Measurements from ENCODE around the gene FAM228B.

FAM228B gene

DNA sequence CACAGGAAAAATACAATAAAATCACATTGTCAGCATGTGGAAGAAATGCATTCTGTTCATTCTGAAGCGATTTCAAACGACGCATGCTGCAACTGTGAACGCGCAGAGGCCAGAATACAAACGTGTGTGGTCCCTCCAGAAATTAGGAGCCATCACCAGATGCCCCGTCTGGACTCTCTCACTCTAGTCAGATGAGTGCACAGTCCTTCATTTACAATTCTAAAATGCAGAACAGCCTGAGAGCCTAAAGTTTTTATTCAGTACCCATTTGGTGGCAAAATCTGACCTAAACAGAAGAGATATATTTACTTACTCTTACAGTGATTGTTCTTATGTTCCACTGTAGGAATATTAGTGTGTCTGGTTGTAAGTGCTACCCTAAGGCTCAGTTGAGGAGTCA, 88.1 kb downstream of the FAM228B start:
- no peak overlapping the region for H3K27ac ChIP-seq
- TF ChIP-seq, protein P1, sequence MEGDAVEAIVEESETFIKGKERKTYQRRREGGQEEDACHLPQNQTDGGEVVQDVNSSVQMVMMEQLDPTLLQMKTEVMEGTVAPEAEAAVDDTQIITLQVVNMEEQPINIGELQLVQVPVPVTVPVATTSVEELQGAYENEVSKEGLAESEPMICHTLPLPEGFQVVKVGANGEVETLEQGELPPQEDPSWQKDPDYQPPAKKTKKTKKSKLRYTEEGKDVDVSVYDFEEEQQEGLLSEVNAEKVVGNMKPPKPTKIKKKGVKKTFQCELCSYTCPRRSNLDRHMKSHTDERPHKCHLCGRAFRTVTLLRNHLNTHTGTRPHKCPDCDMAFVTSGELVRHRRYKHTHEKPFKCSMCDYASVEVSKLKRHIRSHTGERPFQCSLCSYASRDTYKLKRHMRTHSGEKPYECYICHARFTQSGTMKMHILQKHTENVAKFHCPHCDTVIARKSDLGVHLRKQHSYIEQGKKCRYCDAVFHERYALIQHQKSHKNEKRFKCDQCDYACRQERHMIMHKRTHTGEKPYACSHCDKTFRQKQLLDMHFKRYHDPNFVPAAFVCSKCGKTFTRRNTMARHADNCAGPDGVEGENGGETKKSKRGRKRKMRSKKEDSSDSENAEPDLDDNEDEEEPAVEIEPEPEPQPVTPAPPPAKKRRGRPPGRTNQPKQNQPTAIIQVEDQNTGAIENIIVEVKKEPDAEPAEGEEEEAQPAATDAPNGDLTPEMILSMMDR (conservative IDR thresholded peaks at IDR 0.05) = no peak

- TF ChIP-seq, protein P1 (conservative IDR thresholded peaks at IDR 0.05) = no peak
- H3K27ac ChIP-seq = no peak overlapping the region
These were observed 91.6 kb downstream of the FAM228B start for GRCh38 chr2:24214880-24215279.

Data from VCaP (cell line).